ENCODE measurements around the gene MSI2.

DNA sequence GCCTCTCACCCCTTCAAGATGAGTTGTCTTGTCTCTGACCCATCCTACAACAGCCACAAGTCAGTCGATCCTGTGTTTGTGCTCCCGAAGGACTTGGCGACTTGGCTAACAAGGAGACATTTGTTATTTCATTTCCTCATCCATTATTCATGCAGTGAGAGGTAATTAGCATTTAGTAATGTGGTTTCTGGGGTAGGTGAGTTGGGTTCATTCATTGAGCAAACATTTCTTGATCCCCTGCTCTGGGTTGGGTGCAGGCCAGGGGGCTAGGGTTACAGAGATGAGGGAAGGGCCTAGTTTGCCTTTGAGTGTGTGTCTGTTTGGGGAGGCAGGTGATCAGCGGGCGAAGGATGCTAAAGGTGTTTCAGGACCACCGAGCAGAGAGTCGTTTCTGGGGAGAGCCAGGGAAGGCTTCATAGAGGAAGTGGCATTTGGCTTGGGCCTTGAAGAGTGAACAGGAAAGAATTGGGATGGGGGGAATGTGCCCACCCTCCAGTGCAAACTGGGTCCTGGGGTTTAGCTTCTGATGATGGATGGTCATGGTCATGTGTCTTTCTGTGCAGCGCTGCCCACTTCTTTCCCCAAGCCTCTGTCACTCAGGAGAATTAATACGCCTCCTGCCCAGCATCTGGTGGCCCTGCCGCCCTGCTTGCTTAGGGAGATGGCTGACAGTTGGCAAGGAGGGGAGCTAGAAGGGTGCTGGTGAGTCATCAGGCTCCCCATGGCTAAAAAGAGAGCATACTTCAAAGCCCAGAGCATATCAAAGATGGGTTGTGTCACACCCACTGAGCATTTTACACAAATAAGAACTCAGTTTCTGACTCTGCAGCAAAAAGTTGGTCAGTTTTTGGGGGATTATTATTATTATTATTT, 38.5 kb downstream of the MSI2 start:
- TF ChIP-seq POLR2A (IDR thresholded peaks at IDR 0.05; ENCODE audit: low read depth, low read length) = no peak
- TF ChIP-seq, protein P1, sequence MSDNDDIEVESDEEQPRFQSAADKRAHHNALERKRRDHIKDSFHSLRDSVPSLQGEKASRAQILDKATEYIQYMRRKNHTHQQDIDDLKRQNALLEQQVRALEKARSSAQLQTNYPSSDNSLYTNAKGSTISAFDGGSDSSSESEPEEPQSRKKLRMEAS (IDR thresholded peaks at IDR 0.05; ENCODE audit: insufficient read depth, insufficient read length) = no peak
- TF ChIP-seq, protein P2, sequence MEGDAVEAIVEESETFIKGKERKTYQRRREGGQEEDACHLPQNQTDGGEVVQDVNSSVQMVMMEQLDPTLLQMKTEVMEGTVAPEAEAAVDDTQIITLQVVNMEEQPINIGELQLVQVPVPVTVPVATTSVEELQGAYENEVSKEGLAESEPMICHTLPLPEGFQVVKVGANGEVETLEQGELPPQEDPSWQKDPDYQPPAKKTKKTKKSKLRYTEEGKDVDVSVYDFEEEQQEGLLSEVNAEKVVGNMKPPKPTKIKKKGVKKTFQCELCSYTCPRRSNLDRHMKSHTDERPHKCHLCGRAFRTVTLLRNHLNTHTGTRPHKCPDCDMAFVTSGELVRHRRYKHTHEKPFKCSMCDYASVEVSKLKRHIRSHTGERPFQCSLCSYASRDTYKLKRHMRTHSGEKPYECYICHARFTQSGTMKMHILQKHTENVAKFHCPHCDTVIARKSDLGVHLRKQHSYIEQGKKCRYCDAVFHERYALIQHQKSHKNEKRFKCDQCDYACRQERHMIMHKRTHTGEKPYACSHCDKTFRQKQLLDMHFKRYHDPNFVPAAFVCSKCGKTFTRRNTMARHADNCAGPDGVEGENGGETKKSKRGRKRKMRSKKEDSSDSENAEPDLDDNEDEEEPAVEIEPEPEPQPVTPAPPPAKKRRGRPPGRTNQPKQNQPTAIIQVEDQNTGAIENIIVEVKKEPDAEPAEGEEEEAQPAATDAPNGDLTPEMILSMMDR (IDR thresholded peaks at IDR 0.05; ENCODE audit: extremely low read depth in 1 of 2, insufficient read depth in 1 of 2, low read depth in 1 of 2, low read length in 2 of 2) = no peak

Measured in endothelial cell of umbilical vein (primary cell).